Astrocyte (in vitro differentiated cells and primary cell): ENCODE measurements around the gene ZNF124. TPM values are rescaled to one million over a fixed set of nuclear protein-coding genes. Genes with fewer than 3 reads are reported as not detected.

Experiments used
- DNase-seq: peaks from one replicate; pipeline ENCODE4 v3.0.0-alpha.2; 2010; ENCODE audit warnings: low read depth
- FAIRE-seq: peaks from 2 replicates; lab custom pipeline; 2011; peaks lifted over from hg19 to GRCh38; lab: Jason Lieb, UNC
- H2AFZ ChIP-seq: 2 replicates; pipeline ENCODE4 v1.6.0; 2012; ENCODE audit warnings: low read depth, low read length, inconsistent platforms
- H3K27ac ChIP-seq: 2 replicates; pipeline ENCODE4 v1.5.1; 2011; ENCODE audit warnings: low read depth, low read length, inconsistent platforms
- H3K27me3 ChIP-seq: 2 replicates; pipeline ENCODE4 v1.6.0; 2011; ENCODE audit warnings: low read length, inconsistent platforms; ENCODE audit not compliant: insufficient read depth
- H3K36me3 ChIP-seq: 2 replicates; pipeline ENCODE4 v1.5.1; 2011; ENCODE audit warnings: low read length, inconsistent platforms; ENCODE audit not compliant: insufficient read depth
- H3K4me1 ChIP-seq: 2 replicates; pipeline ENCODE4 v1.5.1; 2011; ENCODE audit warnings: low read length, inconsistent platforms; ENCODE audit not compliant: insufficient read depth
- H3K4me2 ChIP-seq: 2 replicates; pipeline ENCODE4 v1.6.0; 2012; ENCODE audit warnings: low read length, inconsistent platforms
- H3K4me3 ChIP-seq: 2 replicates; pipeline ENCODE4 v1.5.1; 2011; ENCODE audit warnings: low read depth, mild to moderate bottlenecking, low read length, inconsistent platforms; ENCODE audit not compliant: insufficient read depth
- H3K79me2 ChIP-seq: 2 replicates; pipeline ENCODE4 v1.6.0; 2012; ENCODE audit warnings: mild to moderate bottlenecking, low read length, inconsistent platforms; ENCODE audit not compliant: insufficient read depth
- H3K9ac ChIP-seq: 2 replicates; pipeline ENCODE4 v1.6.0; 2012; ENCODE audit warnings: mild to moderate bottlenecking, low read length, inconsistent platforms
- H3K9me3 ChIP-seq: 2 replicates; pipeline ENCODE4 v1.5.1; 2012; ENCODE audit warnings: low read depth, mild to moderate bottlenecking, low read length, inconsistent platforms; ENCODE audit not compliant: insufficient read depth
- H4K20me1 ChIP-seq: 2 replicates; pipeline ENCODE4 v1.6.0; 2012; ENCODE audit warnings: low read length, inconsistent platforms; ENCODE audit not compliant: insufficient read depth
- H3K27ac Mint-ChIP-seq: one replicate; pipeline ENCODE4 v1.8.0; 2021; ENCODE audit warnings: mild to moderate bottlenecking, mixed read lengths; ENCODE audit not compliant: unreplicated experiment
- H3K27me3 Mint-ChIP-seq: one replicate; pipeline ENCODE4 v1.8.0; 2021; ENCODE audit warnings: low read depth, mixed read lengths; ENCODE audit not compliant: unreplicated experiment
- H3K36me3 Mint-ChIP-seq: one replicate; pipeline ENCODE4 v1.8.0; 2021; ENCODE audit warnings: low read depth, mixed read lengths; ENCODE audit not compliant: unreplicated experiment
- H3K4me1 Mint-ChIP-seq: one replicate; pipeline ENCODE4 v1.8.0; 2021; ENCODE audit warnings: low read depth, mixed read lengths; ENCODE audit not compliant: unreplicated experiment
- H3K4me3 Mint-ChIP-seq: one replicate; pipeline ENCODE4 v1.8.0; 2021; ENCODE audit warnings: mild to moderate bottlenecking, moderate library complexity, mixed read lengths; ENCODE audit not compliant: unreplicated experiment
- H3K9me3 Mint-ChIP-seq: one replicate; pipeline ENCODE4 v1.8.0; 2021; ENCODE audit warnings: mild to moderate bottlenecking, mixed read lengths; ENCODE audit not compliant: unreplicated experiment
- EZH2 ChIP-seq: IDR thresholded peaks from 2 replicates; pipeline ENCODE4 v1.6.1; 2012; ENCODE audit warnings: mild to moderate bottlenecking, low read length, inconsistent platforms; ENCODE audit not compliant: insufficient read depth
- microRNA-seq: library from miRNA; unstranded; fragments of <30 nt; microRNA quantifications from one replicate; pipeline ENCODE4 v1.2.0, GENCODE V29; 2020
- total RNA-seq: library from RNA; stranded (reverse); gene quantifications from 2 replicates; pipeline ENCODE4 v1.2.1, GENCODE V29; 2021
- TF ChIP-seq, protein P1 (sequence below): IDR thresholded peaks from 2 replicates; pipeline ENCODE4 v1.5.1; 2011; ENCODE audit warnings: low read depth, mild to moderate bottlenecking, inconsistent platforms, low read length, moderate library complexity; ENCODE audit not compliant: insufficient read depth

Gene ZNF124
- total RNA-seq, 1 donor from 2014 or later = 36.5 TPM

GRCh38 chr1:247105966-247106365 lies 65.9 kb downstream of the ZNF124 start:
- Histone ChIP-seq H2AFZ (no peak overlapping the region), H4K20me1 (peaks cover 13% of the 10 kb centered on the region), H3K27ac (no peak overlapping the region), H3K9ac (no peak overlapping the region), H3K27me3 (no peaks in the 10 kb centered on the region), H3K36me3 (peaks cover 11% of the 10 kb centered on the region), H3K4me3 (no peak overlapping the region), H3K4me1 (no peaks in the 10 kb centered on the region), H3K4me2 (no peak overlapping the region), H3K79me2 (peaks cover 32% of the 10 kb centered on the region), H3K9me3 (peaks cover 15% of the 10 kb centered on the region)
- no peaks in the 10 kb centered on the region for H3K27me3 Mint-ChIP-seq
- no peak for DNase-seq
- TF ChIP-seq, protein P1, sequence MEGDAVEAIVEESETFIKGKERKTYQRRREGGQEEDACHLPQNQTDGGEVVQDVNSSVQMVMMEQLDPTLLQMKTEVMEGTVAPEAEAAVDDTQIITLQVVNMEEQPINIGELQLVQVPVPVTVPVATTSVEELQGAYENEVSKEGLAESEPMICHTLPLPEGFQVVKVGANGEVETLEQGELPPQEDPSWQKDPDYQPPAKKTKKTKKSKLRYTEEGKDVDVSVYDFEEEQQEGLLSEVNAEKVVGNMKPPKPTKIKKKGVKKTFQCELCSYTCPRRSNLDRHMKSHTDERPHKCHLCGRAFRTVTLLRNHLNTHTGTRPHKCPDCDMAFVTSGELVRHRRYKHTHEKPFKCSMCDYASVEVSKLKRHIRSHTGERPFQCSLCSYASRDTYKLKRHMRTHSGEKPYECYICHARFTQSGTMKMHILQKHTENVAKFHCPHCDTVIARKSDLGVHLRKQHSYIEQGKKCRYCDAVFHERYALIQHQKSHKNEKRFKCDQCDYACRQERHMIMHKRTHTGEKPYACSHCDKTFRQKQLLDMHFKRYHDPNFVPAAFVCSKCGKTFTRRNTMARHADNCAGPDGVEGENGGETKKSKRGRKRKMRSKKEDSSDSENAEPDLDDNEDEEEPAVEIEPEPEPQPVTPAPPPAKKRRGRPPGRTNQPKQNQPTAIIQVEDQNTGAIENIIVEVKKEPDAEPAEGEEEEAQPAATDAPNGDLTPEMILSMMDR = no peak
- no peak for TF ChIP-seq EZH2
- no peak overlapping the region for H3K4me3 Mint-ChIP-seq
- no peak for FAIRE-seq
- peaks cover 2% of the 10 kb centered on the region for H3K4me1 Mint-ChIP-seq
- peaks cover 29% of the 10 kb centered on the region for H3K9me3 Mint-ChIP-seq
- no peak overlapping the region for H3K27ac Mint-ChIP-seq
- H3K36me3 Mint-ChIP-seq = peaks cover 31% of the 10 kb centered on the region

Small RNAs within 50 kb of the gene (microRNA-seq; reads per million reads assigned to microRNA genes)
- gene MIR3916 = not detected

Other genes starting within 250 kb of the ZNF124 start
- 40.0 and 44.0 TPM in 2 replicates for gene AHCTF1, start 240.1 kb downstream of the ZNF124 start, total RNA-seq
- gene ZNF695, start 164.0 kb downstream of the ZNF124 start, total RNA-seq = 1.5 and 2.5 TPM in 2 replicates
- gene ZNF670, start 93.2 kb downstream of the ZNF124 start, total RNA-seq = 2.3 and 4.0 TPM in 2 replicates
- gene ZNF669, start 67.7 kb downstream of the ZNF124 start, total RNA-seq = 7.5 and 9.4 TPM in 2 replicates
- gene VN1R5, start 84.1 kb upstream of the ZNF124 start, total RNA-seq = not detected in 2 replicates
- 30.3 and 30.5 TPM in 2 replicates for gene ZNF496, start 159.8 kb upstream of the ZNF124 start, total RNA-seq
- gene NLRP3, start 244.2 kb upstream of the ZNF124 start, total RNA-seq = 0.09 and 0.12 TPM in 2 replicates